Fibroblast of lung (primary cell): ENCODE results near the gene ETV6.

Source experiments
- EZH2 ChIP-seq: IDR thresholded peaks from 2 replicates; pipeline ENCODE4 v1.5.1; 2012; ENCODE audit warnings: low read length, control low read depth, mild to moderate bottlenecking; ENCODE audit errors: missing control alignments
- TF ChIP-seq, protein P1 (sequence below), 2 donors: IDR thresholded peaks in 1 of 2; conservative IDR thresholded peaks in 1 of 2; 1 replicate in 1 of 2; 2 replicates in 1 of 2; pipeline ENCODE4 v1.5.1; 2011 to 2012; ENCODE audit warnings: low read length in 2 of 2, control low read depth in 1 of 2, inconsistent platforms in 1 of 2, low read depth in 1 of 2, mild to moderate bottlenecking in 1 of 2

DNA sequence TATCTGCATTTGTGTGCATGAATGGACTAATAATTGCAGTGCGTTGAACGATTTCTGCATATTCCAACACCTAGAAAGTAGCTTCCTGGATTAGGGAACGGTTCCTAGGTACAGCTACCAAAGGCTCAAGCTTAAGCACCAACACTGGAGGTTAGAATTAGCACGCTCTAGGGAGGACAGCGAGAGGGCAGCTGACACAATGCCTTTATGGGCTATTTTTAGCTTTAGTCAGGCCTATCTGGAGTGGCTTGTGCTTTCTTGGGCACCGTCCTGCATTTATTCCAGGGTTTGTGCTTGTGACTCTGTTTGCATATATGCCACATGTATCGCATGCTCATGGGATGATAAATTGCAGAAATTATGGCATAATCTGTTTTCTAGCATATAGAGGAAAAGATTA, 13.7 kb downstream of the ETV6 start:
- TF ChIP-seq, protein P1, sequence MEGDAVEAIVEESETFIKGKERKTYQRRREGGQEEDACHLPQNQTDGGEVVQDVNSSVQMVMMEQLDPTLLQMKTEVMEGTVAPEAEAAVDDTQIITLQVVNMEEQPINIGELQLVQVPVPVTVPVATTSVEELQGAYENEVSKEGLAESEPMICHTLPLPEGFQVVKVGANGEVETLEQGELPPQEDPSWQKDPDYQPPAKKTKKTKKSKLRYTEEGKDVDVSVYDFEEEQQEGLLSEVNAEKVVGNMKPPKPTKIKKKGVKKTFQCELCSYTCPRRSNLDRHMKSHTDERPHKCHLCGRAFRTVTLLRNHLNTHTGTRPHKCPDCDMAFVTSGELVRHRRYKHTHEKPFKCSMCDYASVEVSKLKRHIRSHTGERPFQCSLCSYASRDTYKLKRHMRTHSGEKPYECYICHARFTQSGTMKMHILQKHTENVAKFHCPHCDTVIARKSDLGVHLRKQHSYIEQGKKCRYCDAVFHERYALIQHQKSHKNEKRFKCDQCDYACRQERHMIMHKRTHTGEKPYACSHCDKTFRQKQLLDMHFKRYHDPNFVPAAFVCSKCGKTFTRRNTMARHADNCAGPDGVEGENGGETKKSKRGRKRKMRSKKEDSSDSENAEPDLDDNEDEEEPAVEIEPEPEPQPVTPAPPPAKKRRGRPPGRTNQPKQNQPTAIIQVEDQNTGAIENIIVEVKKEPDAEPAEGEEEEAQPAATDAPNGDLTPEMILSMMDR (conservative IDR thresholded peaks at IDR 0.05 in 1 of 2, IDR thresholded peaks at IDR 0.05 in 1 of 2; ENCODE audit: low read depth in 1 of 2, low read length in 2 of 2), result no peak
- no peak for TF ChIP-seq EZH2
